GM10248 (cell line): ENCODE data around the gene NOS1.

Experiments
- CTCF ChIA-PET: fragments of 300-600 bp; sonication (Branson Sonifier 250); formaldehyde crosslinking; extraction: SDS; loops from one replicate; lab custom pipeline; 2021; ENCODE audit warnings: antibody characterized with exemption; lab: Yijun Ruan, JAX
- POLR2A ChIA-PET: fragments of 350-650 bp; sonication (Branson Sonifier 250); formaldehyde crosslinking; extraction: SDS; loops from one replicate; lab custom pipeline; 2020; ENCODE audit warnings: antibody characterized with exemption; lab: Yijun Ruan, JAX
- DNase-seq: peaks from one replicate; pipeline ENCODE4 v3.0.0; 2012; ENCODE audit errors: extremely low spot score
- CTCF ChIP-seq: IDR thresholded peaks from 2 replicates; pipeline ENCODE4 v1.5.1; 2012; ENCODE audit warnings: mild to moderate bottlenecking, low read depth; ENCODE audit errors: extremely low read depth, missing control alignments, control extremely low read depth

The NOS1 gene

GRCh38 chr12:117255386-117255785, 106.0 kb downstream of the NOS1 start:
- ChIA-PET CTCF (interaction anchor here (1.4 kb wide), 1 partner anchor 113 kb away, joined by 3 read pairs; no protein-coding TSS in a partner anchor), POLR2A (no interaction called here)
- TF ChIP-seq CTCF, result no peak
- DNase-seq, result no peak

DNA sequence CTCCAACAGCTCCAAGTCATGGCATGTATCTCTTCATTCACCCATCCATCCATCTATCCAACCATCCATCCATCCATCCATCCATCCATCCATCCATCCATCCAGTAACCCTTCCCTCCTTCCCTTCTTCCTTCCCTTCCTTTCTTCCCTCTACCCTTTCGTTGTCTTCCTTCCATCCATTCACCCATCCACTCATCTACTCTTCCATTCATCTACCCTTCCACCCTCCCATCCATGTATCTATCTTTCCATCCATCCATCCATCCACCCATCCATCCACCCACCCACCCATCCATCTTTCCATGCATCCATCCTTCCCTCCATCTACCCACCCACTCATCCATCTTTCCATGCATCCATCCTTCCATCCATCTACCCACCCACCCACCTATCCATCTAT, 117.9 kb downstream of the NOS1 start:
- no peak for TF ChIP-seq CTCF
- CTCF ChIA-PET, result no interaction called here

GRCh38 chr12:117241697-117242096, 119.7 kb downstream of the NOS1 start:
- DNase-seq, result no peak
- POLR2A ChIA-PET, result no interaction called here
- no peak for TF ChIP-seq CTCF
- CTCF ChIA-PET, result interaction anchor here (1.2 kb wide), 1 partner anchor 19 kb away, joined by 3 read pairs; no protein-coding TSS in a partner anchor

More for the DNA sequence above, 117.9 kb downstream of the NOS1 start:
- POLR2A ChIA-PET, result no interaction called here
- no peak for DNase-seq

GRCh38 chr12:117240081-117240755, 121.2 kb downstream of the NOS1 start:
- ChIA-PET POLR2A (interaction anchor here (0.6 kb wide), 1 partner anchor 35 kb away, joined by 5 read pairs; no protein-coding TSS in a partner anchor), CTCF (interaction anchor here (1.3 to 1.6 kb wide), 3 partner anchors 9 to 617 kb away, joined by 3 to 6 read pairs (median 4); no protein-coding TSS in a partner anchor)
- TF ChIP-seq CTCF, result no peak
- no peak for DNase-seq

- ChIA-PET POLR2A (no interaction called here), CTCF (interaction anchor here (0.6 to 5.4 kb wide), 24 partner anchors 8 to 1431 kb away, joined by 3 to 41 read pairs (median 4); no protein-coding TSS in a partner anchor)
- TF ChIP-seq CTCF, result peak; percentile 68
- peak; percentile 75 for DNase-seq
These were observed 124.9 kb downstream of the NOS1 start for GRCh38 chr12:117236456-117237001.

GRCh38 chr12:117235261-117235660, 126.2 kb downstream of the NOS1 start:
- CTCF ChIA-PET, result interaction anchor here (1.3 to 5.4 kb wide), 4 partner anchors 15 to 615 kb away, joined by 3 to 41 read pairs (median 17); no protein-coding TSS in a partner anchor
- TF ChIP-seq CTCF, result no peak
- DNase-seq, result no peak
- POLR2A ChIA-PET, result no interaction called here
